NCI-H146 (cell line): Measurements from ENCODE around the gene PCID2.
"Not testable (repeated sequence)": the region's sequence is repeated elsewhere in the genome, so short reads cannot be mapped to it uniquely, and the experiment has no call there.

Experiments used
- DNase-seq: peaks from one replicate; lab custom pipeline; 2025; lab: John Stamatoyannopoulos, UW

The PCID2 gene

DNA sequence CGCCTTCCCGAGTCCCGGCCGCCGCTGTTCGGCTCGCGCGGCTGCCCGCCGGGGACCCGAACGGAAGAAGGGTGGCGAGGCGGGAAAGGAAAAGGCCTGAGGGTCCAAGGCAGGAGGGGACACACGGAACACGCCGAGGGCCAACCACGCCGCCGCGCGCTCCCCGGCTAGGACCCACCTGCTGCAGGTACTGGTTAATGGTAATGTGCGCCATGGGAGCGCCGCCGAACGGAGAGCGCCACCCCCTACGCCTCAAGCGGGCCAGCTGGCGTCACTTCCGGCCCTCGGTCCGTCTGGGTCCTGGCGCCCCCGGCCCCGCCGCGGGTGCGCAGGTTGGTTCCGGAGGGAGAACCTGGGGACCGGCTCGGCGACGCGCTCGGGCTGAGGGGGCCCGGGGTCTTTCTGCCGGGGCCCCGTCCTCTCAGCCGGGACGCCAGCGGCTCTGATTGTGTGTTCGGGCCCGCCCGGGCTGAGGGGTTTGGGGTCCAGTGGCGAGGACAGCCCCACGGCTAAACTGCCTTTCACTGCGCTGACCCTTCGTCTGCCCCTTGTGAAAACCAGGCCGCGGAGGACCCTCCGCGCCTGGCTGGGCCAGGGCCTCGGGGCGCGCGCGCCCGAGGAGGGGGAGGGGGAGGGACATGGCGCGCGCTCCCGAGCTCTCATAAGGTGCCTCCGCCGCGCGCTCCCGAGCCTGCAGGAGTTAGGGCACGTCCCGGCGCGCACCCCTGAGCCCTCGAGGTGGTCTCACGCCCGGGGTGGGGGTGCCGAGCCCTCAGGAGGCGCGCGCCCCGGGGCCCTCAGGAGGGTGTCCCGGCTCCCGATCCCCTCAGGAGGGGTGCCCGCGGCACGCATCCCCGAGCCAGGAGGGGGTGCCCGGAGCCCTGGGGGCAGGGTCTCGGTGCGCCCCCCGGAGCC is at the start of gene PCID2:
Gene PCID2 (minus strand): TSS at position 249 of the 915 bp plus-strand sequence. CDS start 35 bp downstream, at position 214.
- peak; percentile 92 for DNase-seq

DNA sequence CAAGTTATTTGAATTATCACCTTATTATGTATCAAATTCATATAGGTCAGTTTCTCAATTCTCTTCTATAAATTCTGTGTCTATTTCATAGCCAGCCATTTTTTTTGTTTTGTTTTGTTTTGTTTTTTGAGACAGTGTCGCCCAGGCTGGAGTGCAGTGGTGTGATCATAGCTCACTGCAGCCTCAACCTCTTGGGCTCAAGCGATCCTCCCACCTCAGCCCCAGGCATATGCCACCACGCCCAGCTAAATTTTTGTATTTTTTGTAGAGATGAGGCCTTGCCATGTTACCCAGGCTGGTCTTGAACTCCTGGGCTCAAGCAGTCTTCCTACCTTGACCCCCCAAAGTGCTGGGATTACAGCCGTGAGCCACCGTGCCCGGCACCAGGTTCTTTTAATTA is 49.4 kb upstream of the PCID2 start:
- not testable (repeated sequence) for DNase-seq

DNA sequence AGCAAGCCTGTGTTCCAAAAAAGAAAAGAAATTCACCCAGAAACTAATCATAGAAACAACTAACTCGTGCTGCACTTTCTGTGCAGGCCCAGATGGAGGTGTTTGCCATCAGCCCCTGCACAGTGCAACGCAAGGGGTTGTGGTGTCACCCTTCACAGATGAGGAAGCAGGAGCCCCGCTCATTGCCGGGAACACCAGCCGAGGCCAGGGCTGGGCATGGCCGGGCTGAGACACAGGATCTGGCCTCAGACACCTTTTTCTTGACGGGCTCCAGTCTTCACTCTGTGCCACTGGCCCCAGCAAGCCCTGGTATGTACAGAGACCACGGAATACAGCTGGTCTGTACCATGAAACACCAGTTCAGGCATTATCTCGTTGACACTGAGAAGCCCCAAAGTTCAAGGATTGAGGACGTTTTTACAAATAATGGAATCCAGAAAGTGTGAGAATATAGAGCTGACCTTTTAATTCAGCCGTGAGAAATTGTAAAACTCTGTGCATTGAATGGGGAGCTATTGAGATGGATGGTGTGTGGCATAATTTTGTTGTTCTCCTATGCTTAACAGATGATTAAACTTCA is 44.1 kb upstream of the PCID2 start:
- no peak for DNase-seq

DNA sequence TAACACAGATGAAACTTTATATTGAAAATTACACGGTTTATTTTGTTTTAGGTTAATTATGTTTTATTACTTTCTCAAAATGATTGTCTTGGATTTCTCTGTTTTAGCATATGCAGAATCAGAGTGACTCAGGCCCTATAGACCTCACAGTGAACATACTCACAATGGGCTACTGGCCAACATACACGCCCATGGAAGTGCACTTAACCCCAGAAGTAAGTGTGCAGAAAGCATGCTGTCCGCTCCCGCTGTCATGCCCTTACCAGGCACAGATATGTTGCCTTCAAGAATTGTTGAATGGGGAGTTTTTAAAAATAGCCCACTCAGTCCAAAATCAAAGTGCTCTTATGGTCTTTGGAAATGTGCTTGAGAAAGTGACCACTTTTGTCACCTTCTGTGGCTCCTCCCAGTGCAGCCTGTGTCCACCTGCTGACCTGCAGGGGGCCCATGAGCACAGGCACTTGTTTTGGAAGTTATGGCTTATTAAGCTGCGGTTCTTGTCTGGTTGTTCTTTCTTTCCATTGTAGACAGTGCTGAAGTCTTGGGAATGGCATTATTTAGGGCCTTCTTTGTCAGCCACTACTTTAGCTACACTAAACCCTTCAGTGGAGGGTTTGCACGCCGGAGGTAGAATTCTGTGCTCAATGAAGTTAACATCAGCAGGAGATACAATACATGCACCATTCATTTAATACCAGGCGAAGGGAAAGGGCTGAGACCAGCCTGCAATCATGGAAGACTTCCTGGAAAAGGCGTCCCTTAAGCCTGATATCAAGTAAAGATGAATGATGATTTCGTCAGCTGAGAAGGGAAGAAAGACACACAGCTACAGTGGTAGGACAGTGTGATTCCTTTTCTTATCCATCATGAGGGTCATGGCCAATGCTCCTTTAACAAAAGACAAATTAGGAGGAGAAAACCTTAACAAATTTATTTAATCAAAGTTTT is 37.7 kb upstream of the PCID2 start:
- no peak for DNase-seq

- DNase-seq, result no peak
Measured at GRCh38 chr13:113243847-113244246, 35.4 kb upstream of the PCID2 start.

DNA sequence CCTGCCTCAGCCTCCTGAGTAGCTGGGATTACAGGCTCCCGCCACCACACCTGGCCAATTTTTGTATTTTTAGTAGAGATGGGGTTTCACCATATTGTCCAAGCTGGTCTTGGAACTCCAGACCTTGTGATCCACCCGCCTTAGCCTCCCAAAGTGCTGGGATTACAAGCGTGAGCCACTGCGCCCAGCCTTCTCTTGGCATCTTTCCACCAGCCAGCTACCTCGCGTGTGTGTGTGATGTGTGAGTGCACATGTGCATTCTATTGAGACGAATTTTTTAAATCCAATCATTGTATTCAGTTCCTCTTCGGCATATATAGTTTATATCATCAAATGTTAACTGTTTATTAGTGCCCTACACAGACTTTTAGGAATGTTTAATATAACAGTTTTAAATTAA is 33.2 kb upstream of the PCID2 start:
- not testable (repeated sequence) for DNase-seq

GRCh38 chr13:113239986-113240385 is 31.5 kb upstream of the PCID2 start:
- no peak for DNase-seq

- no peak for DNase-seq
Measured at GRCh38 chr13:113239357-113239756, 30.9 kb upstream of the PCID2 start.

GRCh38 chr13:113238536-113238935 is 30.1 kb upstream of the PCID2 start:
- no peak for DNase-seq

DNA sequence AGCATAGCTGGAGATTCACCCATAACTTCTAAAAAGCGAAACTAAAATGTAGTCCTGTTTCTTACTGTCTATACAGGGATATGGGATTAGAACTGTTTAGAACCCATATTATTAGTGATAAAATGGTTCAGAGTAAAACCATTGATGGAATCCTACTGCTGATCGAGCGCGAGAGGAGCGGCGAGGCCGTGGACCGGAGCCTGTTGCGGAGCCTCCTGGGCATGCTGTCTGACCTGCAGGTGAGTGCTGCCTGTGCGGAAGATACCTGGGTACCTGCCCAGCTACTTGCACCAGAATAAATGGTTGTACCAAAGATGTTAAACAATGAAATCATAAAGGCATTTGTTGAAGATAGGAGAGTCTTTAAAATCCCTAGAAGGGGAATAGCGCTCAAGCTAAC is 24.6 kb upstream of the PCID2 start:
- DNase-seq, result no peak

DNA sequence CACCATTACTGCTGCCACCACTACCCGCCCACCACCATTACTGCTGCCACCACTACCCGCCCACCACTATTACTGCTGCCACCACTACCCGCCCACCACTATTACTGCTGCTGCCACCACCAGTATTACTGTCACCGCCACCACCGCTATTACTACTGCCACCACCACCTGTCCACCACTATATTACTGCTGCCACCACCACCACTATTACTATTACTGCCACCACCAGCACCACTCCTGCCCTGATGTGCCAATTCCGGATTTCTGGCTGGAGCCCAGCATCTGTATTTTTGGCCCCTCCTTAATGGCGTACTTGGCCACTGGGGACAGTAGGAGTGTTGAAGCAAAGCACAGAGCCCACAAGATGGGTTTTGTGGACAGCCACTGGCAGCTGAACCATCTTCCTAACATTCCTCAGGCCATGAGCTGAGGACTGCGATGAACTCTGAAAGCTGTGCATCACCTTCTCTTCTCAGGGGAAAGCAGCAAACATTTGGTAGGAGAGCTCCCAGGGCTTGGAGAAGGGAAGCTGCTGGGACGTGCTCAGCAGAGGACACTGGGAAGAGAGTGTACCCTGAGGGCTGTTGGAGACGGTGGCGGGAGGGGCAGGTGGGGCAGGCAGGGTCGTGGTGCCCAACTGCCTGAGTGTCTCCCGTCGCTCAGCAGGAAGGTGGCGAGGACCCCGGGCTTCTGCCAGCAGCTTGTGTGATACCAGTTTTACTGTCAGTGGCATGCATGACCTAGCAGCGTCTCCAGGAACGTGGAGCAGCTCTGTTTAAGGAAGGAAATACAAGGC is 23.9 kb upstream of the PCID2 start:
- no peak for DNase-seq

GRCh38 chr13:113231306-113232207 is 23.1 kb upstream of the PCID2 start:
- DNase-seq, result no peak

GRCh38 chr13:113229791-113230190 is 21.3 kb upstream of the PCID2 start:
- no peak for DNase-seq

DNA sequence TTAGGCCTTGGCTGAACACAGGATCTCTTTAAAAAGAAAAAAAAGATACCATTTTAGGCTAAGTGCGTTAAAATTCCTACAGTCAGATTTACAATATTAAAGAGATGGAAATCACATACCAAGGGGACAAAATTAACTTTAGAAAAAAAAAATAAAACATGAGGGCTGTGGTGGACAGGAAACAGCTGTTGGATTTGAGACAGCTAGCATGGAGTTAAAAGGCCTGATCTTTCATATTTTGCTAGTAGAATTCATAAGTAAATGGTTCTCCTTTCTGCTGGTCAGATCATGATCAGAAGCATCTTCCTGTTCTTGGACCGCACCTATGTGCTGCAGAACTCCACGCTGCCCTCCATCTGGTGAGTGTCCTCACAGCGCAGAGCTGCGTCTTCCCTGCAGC is 20.7 kb upstream of the PCID2 start:
- no peak for DNase-seq

DNA sequence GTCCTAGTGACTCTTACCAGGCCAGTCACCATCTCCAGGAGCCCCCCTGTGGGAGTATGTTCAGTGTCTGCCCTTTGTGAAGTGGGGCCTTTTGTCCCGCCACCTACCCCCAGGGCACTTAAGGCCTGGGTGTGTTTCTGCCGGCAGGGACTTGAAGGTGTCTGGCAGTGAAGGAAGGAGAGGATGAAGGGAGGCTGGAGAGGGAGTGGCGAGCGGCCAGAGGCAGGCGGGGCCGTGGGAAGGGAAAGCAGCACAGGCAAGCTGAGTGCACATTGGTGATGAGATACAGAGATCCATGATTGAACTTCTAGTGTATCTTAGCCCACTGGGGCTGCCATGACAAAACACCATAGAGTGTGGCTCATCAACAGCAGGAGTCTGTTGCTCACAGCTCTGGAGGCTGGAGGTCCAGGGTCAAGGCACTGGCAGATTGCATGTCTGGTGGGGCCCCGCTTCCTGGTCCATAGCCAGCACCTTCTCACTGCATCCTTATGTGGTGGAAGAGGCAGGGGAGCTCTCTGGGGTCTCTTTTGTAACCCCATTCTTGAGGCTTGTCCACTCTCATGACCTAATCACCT is 18.5 kb upstream of the PCID2 start:
- no peak for DNase-seq

DNA sequence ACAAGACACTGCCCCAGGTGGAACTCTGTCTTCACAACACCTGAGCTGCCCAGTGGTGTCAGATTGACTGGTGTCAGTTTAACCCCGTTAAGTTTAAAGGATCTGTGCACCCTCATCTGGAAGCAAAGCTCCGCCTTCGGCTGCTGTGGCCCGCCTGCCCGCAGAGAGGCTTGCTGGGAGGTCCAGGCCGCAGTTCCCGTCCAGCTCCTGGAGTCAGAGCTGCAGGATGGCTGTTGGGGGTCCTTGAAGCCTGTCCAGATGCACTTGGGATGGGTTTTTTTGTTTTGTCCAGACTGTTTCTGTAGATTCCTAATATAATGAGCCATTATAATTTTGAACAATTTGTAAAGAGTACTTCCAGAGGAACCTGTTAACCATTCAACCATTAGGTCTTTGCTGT is 17.0 kb upstream of the PCID2 start:
- no peak for DNase-seq

DNA sequence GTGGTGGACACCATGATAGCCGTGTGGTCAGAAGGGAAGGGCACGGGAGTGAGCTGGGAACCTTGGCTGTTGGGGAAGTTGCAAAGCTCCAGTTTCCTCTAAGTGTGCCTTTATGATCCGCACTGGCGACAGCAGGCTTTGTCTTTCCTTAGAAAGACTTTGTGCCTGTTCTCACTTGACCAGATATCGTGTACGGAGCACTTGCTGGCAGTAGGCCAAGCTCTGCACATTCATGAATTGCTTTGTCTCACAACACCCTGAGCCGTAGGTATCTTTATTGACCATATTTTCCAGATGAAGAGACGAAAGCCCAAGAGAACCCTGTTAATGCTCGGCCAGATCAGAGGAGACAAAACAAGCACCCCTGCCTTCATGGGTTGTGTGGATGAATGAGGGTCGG is 16.0 kb upstream of the PCID2 start:
- no peak for DNase-seq

DNA sequence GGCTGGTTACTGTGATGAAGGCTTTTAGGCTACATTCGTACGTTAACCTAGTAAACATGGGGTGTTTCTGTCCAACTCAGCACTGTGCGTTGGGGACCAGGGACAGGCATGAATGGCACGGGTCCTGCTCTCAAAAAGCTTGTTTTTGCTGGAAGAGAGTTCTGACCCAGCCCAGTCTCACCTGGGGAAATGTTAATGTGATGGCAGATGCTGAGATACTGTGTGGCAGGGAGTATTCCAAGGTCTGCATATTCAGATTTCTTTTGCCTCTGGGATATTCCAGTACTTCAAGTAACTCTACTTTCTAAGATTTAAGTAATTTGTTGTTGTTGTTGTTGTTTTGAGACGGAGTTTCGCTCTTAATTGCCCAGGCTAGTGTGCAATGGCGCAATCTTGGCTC is 14.6 kb upstream of the PCID2 start:
- no peak for DNase-seq

DNA sequence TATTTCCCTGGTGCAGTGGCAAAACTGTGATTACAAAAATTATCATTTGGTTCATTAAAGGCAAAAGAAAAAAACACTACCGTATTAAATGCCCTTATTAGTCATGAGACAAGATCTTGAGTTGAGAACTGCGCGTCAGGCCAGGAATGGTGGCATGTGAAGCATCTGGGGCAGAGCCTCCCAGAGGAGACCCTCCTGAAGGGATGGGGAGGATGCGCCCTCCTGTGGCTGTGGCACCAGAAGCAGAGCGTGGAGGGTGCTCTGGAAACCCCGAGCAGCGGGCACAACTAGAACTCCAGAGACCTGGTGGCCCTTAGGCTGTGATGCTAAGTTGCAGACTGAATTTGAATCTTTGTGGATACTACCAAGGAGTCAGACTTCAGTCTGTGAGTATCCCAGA is 12.4 kb upstream of the PCID2 start:
- DNase-seq, result no peak

DNA sequence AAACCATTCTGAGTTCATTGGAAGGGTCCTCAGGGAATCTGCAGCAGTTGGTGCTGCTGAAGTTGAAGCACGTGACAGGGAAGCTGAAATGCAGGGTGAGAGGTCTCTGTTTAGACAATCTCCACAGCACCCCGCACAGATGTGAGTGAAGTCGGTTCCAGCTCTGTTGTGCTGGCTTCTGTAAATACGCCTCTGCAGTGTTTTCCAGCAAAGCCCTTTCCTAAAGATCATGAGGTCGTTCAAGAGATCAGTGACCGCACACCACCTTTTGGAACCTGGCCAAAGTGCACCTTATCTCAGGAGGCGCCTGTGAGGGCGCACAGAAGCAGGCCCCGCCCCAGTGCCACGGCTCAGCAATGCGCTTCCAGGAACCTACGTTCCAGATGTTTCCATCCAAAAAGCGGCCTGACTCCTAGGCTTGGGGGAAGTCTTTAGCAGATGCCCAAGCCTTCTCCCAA is 11.7 kb upstream of the PCID2 start:
- no peak for DNase-seq
